HepG2 (cell line): Measurements from ENCODE around the gene HEPACAM2.
A peak's percentile ranks its signal among the peaks of the same experiment; 100 is the strongest.

Experiments used
- ATF2 ChIP-seq: sonication (generic); formaldehyde crosslinking; IDR thresholded peaks from 2 replicates; pipeline ENCODE4 v1.4.0; 2020; ENCODE audit warnings: missing genetic modification reagents
- CREBL2 ChIP-seq: sonication (generic); formaldehyde crosslinking; IDR thresholded peaks from 2 replicates; pipeline ENCODE4 v1.8.1; 2023; ENCODE audit warnings: missing genetic modification reagents, mild to moderate bottlenecking, borderline replicate concordance
- CTCF ChIP-seq: sonication (generic); formaldehyde crosslinking; IDR thresholded peaks from 2 replicates; pipeline ENCODE4 v1.5.0; 2020; ENCODE audit warnings: mild to moderate bottlenecking, missing genetic modification reagents, moderate library complexity
- KDM1A ChIP-seq: IDR thresholded peaks from 2 replicates; pipeline ENCODE4 v1.6.1; 2016; ENCODE audit warnings: missing compliant biosample characterization
- MYC ChIP-seq: sonication (generic); formaldehyde crosslinking; IDR thresholded peaks from 2 replicates; pipeline ENCODE4 v1.9.0; 2021; ENCODE audit warnings: missing genetic modification reagents, borderline replicate concordance
- SMAD9 ChIP-seq: sonication (generic); formaldehyde crosslinking; IDR thresholded peaks from 2 replicates; pipeline ENCODE4 v1.5.1; 2020; ENCODE audit warnings: mild to moderate bottlenecking, missing genetic modification reagents
- ZBTB38 ChIP-seq: sonication (generic); formaldehyde crosslinking; IDR thresholded peaks from 2 replicates; pipeline ENCODE4 v1.5.1; 2020; ENCODE audit warnings: mild to moderate bottlenecking, missing genetic modification reagents
- ZNF501 ChIP-seq: sonication (generic); formaldehyde crosslinking; IDR thresholded peaks from 2 replicates; pipeline ENCODE4 v1.5.1; 2020; ENCODE audit warnings: mild to moderate bottlenecking, moderate library complexity, missing genetic modification reagents
- ZNF547 ChIP-seq: sonication (generic); formaldehyde crosslinking; IDR thresholded peaks from 2 replicates; pipeline ENCODE4 v1.5.1; 2020; ENCODE audit warnings: mild to moderate bottlenecking, missing genetic modification reagents
- ZNF567 ChIP-seq: sonication (generic); formaldehyde crosslinking; IDR thresholded peaks from 2 replicates; pipeline ENCODE4 v1.8.1; 2023; ENCODE audit warnings: mild to moderate bottlenecking, missing genetic modification reagents, borderline replicate concordance
- ZNF713 ChIP-seq: sonication (generic); formaldehyde crosslinking; IDR thresholded peaks from 2 replicates; pipeline ENCODE4 v1.4.0; 2020; ENCODE audit warnings: mild to moderate bottlenecking, missing genetic modification reagents
- ZNF777 ChIP-seq: sonication (generic); formaldehyde crosslinking; IDR thresholded peaks from 2 replicates; pipeline ENCODE4 v1.4.0; 2020; ENCODE audit warnings: missing genetic modification reagents

- TF ChIP-seq ZNF501 (CRISPR knock-in tag), result no peak
- TF ChIP-seq CTCF, result 0 out of 2 replicates have a peak, but pooled peaks have one; percentile 20
- TF ChIP-seq KDM1A (CRISPR knock-in tag), result no peak
- TF ChIP-seq ZNF777, result no peak
- no peak for TF ChIP-seq ZNF567 (CRISPR knock-in tag)
- no peak for TF ChIP-seq MYC (CRISPR knock-in tag)
- TF ChIP-seq ZBTB38 (CRISPR knock-in tag), result no peak
- TF ChIP-seq SMAD9 (CRISPR knock-in tag), result no peak
- no peak for TF ChIP-seq ATF2 (CRISPR knock-in tag)
- no peak for TF ChIP-seq ZNF713 (CRISPR knock-in tag)
- TF ChIP-seq CREBL2 (CRISPR knock-in tag), result no peak
- no peak for TF ChIP-seq ZNF547 (CRISPR knock-in tag)
Measured at GRCh38 chr7:93178213-93178612, 48.1 kb downstream of the HEPACAM2 start.
